Stimulated activated CD4-positive, alpha-beta T cell treated with anti-CD3 and anti-CD28 coated beads, Interleukin-15, amount 100 ng/mL, for 24 hours (primary cell): ENCODE results near the gene WNT3A.

Experiments
- DNase-seq: peaks from one replicate; pipeline ENCODE4 v3.0.0-alpha.2; 2020

Gene WNT3A

GRCh38 chr1:228102791-228103620 lies 96.2 kb downstream of the WNT3A start, which contains the start of gene C1orf35:
Gene C1orf35, minus strand, starts transcription at chr1:228103325. Its CDS starts 98 bp downstream, at chr1:228103227.
- peak; percentile 97 for DNase-seq

GRCh38 chr1:228104526-228105269 lies 97.9 kb downstream of the WNT3A start:
- no peak for DNase-seq

GRCh38 chr1:228105270-228105995 lies 98.6 kb downstream of the WNT3A start:
- no peak for DNase-seq

DNA sequence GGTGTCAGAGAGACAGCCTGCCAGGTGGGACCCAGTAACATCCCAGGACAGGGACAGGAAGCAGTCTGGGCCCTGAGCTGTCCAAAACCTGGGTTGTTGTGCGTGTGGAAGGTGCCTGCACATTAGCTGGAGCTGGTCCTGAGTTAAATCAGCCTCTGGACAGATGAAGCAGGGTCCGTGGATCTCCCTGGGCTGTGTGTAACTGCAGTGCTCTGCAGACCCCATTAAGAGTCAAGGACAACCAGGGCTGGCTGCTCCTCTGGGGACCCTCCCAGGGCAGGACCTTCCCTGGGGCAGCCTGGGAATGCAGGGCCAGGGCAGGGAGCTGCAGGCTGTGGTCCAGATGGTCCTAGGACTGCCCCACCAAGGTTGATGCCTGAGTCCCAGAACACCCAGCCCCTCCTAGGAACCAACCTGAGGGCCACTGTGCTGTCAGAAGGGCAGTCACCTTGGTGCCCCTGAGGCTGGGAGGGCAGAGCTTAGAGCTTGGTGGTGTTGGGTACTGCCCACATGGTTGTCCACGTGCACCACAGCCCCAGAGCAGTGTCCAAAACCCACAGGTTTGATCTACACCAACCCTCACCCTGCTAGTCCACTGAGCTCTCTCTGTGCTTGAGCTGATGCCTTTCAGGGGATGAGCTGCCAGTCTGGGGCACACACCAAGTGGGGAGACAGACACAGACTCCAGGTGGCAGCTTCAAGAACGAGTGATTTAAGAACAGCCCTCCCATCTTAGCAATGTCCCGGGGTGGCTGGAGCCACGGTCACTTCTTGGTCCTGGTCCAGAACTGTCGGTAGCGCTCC lies 99.4 kb downstream of the WNT3A start:
- DNase-seq: no peak

DNA sequence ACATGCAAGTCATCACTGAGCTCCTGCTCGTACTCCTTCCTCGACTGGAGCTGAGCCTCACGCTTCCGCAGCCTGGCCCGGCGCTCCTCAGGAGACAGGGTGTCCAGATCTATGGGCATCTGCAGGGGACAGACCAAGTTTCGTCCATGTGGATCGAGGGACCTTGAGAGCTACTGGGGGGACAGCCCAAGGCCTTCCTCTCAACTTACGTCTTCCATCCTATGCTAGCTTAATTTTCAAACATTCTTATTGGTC lies 99.9 kb downstream of the WNT3A start:
- DNase-seq: no peak

DNA sequence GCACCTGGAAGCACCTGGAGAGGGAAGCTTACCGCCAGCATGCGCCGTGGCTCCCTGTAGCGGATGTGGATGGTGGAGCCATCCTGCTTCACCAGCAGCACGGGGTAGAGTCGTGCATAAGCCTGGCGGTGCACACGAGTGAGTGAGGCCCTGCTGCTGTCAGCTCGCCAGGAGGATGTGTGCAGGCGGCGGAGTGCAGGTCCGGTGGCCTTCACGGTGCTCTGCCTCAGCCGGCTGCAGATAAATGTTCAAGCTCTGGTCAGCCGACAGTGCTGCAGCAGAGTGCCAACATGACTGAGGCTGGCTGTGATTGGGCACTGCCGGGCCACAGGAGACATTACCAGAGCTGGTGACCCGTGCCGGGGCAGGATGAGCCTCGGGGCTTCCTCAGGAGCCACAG lies 100.8 kb downstream of the WNT3A start:
- no peak for DNase-seq

DNA sequence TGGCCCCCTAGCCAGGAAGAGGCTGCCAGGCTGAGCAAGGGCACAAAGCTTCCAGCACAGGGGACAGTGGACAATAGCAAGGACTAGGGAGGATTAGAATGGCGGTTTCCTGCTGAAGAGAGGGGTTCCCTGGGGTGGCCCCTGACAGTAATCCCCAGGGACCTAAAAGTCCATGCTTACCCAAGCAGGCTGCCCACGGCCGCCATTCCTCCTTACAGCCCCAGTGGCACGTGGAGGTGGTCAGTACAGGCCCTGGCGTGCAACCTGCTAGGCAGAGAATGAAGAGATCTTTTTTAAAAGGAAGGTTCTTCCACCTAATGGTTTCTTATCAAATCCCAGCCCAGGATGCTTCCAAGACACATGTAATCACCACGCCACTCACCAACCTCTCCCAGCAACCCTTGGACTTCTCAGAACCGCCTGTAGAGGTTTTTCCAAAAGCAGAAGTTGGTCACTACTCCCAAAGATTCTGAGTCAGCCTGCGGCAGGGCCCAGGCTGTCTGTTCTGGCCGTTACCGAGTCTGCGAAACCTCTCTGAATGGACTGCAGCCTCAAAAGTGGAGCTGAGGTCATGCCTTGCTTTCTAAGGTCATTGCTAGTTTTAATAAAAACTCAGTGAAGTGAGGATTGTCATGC lies 101.4 kb downstream of the WNT3A start:
- no peak for DNase-seq

- no peak for DNase-seq
Measured at GRCh38 chr1:228108742-228109072, 101.9 kb downstream of the WNT3A start.

DNA sequence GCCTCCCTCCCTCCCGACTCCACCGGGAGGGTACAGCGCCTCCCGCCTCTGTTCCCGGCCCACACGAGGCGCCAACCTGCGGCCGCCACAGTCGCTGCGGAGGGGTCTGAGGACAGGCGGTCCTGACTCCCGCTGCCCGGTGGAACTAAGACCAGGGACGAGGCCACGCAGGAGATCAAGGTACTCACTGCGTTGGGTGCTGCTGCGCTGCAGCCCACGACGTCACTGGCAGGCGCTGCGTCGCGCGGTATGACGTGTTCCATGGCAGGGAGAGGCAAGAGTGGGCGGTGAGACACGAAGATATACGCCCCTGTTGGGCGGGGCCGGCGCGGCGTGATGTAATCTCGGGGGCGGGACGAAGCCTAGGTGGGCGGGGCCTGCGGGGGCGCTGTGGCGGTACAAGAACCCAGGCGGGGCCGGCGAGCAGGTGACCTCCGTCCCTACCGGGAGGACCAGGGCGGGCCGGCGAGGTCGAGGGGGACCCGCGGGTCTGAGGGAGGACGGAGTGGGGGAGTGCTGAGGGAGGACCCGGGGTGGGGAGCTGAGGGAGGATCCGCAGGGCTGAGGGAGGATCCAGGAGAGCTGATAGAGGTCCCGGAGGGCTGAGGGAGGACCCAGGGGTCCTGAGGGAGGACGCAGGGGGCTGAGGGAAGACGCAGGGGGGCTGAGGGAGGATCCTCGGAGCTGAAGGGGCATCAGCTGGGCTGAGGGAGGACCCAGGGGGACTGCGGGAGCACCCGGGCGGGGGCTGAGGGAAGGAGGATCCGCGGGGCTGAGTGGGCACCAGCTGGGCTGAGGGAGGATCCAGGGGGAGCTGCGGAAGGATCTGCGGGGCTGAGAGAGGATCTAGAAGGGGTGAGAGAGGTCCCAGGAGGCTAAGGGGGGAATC lies 102.5 kb downstream of the WNT3A start, which contains the start of gene MRPL55:
TSS of gene MRPL55 (minus strand) at position 227 of the 889 bp plus-strand sequence. CDS start 1,039 bp downstream, outside the sequence.
- peak; percentile 97 for DNase-seq

DNA sequence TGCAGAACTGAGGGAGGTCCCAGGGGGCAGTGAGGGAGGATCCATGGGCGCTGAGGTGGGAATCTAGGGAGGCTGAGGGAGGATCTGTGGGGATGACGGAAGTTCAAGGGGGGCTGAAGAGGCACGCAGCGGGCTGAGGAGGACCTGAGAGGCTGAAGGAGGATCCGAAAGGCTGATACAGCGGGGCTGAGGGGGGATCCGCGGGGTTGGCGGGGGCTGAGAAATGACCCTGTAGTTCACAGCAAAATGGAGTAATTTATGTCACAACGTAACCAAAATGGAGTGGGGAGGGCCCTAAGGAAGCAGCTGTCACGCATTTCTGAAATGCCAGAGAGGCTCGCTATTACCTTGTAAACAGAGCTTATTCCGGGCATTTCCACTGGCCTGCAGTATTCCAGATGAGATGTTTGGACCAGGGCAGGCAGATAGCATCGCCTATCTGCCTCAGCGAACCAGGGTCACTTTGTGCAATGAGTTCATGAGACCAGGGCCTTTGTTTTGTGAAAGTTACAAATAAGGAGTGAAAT lies 103.2 kb downstream of the WNT3A start:
- DNase-seq: no peak

DNA sequence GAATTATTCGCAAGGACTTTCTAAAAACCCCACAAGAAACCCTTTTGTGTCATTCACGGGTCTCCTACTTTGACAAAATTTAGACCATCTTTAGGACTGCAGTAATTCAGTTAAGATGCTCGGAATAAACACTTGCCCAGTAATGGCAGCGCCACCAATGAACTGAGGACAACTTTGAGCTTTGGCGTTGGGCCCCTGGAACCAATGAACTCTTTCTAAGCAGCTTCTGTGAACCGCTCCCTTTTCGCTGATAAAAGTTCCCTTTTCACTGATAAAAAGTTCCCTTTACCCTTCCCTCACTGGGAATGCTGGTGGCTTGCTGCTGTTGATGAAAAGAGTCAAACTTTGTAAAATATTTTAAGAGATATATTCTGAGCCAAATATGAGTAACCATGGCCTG lies 103.8 kb downstream of the WNT3A start:
- DNase-seq: no peak
